ENCODE measurements around the gene MAPK6. TPM values are rescaled to one million over a fixed set of nuclear protein-coding genes. Genes with fewer than 3 reads are reported as not detected.

The MAPK6 gene
- polyA plus RNA-seq, 1 donor (not counting 4 experiments of a cell fraction or from before 2014, with no cell fraction given), result 103 TPM

- H3K4me3 ChIP-seq (ENCODE audit: control insufficient read depth in 2 of 3, extremely low read depth in 1 of 3, insufficient read depth in 2 of 3, low read depth in 1 of 3, low read length in 3 of 3), result no peak overlapping the region
- peaks cover 54% of the 10 kb centered on the region for H3K79me2 ChIP-seq (ENCODE audit: control insufficient read depth, insufficient read depth, low read length)
- H3K27ac ChIP-seq (ENCODE audit: control insufficient read depth, insufficient read depth, low read length), result no peak overlapping the region
- H2AFZ ChIP-seq (ENCODE audit: control insufficient read depth, low read length), result no peak overlapping the region
- no peak overlapping the region for H3K9ac ChIP-seq (ENCODE audit: control insufficient read depth, extremely low read depth, insufficient read depth, low read length)
- dilution Hi-C loops (cut with MboI; ENCODE audit: extremely low pct_ligation_motif_present, low sequenced_read_pairs), result no loop called here
- H3K36me3 ChIP-seq (ENCODE audit: control insufficient read depth in 2 of 2, extremely low read depth in 1 of 2, insufficient read depth in 2 of 2, low read length in 2 of 2), result peaks cover 18 to 45% of the 10 kb centered on the region in 2 experiments
- no peaks in the 10 kb centered on the region for H3K27me3 ChIP-seq (ENCODE audit: control insufficient read depth, extremely low read depth, insufficient read depth, low read length)
- H4K20me1 ChIP-seq (ENCODE audit: control insufficient read depth, extremely low read depth, insufficient read depth, low read length), result peaks cover 3% of the 10 kb centered on the region
- TF ChIP-seq, protein P1, sequence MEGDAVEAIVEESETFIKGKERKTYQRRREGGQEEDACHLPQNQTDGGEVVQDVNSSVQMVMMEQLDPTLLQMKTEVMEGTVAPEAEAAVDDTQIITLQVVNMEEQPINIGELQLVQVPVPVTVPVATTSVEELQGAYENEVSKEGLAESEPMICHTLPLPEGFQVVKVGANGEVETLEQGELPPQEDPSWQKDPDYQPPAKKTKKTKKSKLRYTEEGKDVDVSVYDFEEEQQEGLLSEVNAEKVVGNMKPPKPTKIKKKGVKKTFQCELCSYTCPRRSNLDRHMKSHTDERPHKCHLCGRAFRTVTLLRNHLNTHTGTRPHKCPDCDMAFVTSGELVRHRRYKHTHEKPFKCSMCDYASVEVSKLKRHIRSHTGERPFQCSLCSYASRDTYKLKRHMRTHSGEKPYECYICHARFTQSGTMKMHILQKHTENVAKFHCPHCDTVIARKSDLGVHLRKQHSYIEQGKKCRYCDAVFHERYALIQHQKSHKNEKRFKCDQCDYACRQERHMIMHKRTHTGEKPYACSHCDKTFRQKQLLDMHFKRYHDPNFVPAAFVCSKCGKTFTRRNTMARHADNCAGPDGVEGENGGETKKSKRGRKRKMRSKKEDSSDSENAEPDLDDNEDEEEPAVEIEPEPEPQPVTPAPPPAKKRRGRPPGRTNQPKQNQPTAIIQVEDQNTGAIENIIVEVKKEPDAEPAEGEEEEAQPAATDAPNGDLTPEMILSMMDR (optimal IDR thresholded peaks at IDR 0.05 in 1 of 3, IDR thresholded peaks at IDR 0.05 in 1 of 3, conservative IDR thresholded peaks at IDR 0.05 in 1 of 3; ENCODE audit: extremely low read depth in 1 of 3, insufficient read depth in 2 of 3, low read length in 3 of 3), result no peak
- no peak for TF ChIP-seq EZH2 (IDR thresholded peaks at IDR 0.05; ENCODE audit: low read length)
- DNase-seq (ENCODE audit: low read depth, low spot score) (no peak), FAIRE-seq (no peak)
- H3K4me2 ChIP-seq (ENCODE audit: control insufficient read depth, extremely low read depth, insufficient read depth, low read depth, low read length), result no peak overlapping the region
- H3K4me1 ChIP-seq (ENCODE audit: control insufficient read depth, extremely low read depth, insufficient read depth, low read length), result peaks cover 15% of the 10 kb centered on the region
- no peaks in the 10 kb centered on the region for H3K9me3 ChIP-seq (ENCODE audit: control insufficient read depth, low read depth, low read length)
- H3K9me1 ChIP-seq (ENCODE audit: control insufficient read depth, extremely low read depth, insufficient read depth, low read length), result peaks cover 5% of the 10 kb centered on the region
These were observed 37.0 kb downstream of the MAPK6 start for GRCh38 chr15:52056001-52056400.

DNA sequence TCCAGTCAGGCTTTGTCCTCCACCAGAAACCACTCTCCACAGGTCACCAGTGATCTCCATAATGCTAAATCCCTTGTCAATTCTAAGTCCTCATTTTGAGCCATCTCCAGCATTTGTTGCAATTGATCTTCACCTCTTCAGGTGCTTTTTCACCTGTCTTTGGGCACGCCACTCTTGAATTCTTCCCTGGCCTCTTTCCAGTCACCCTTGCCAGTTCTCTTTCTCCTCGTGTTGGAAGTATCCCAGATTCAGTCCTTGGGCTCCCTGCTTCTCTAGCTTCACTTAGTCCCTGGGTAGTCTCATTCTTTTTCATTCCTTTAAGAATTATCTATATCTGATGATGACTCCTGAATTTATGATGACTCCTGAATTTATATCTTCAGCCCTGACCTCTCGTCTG is 37.5 kb downstream of the MAPK6 start:
- peaks cover 18 to 50% of the 10 kb centered on the region in 2 experiments for H3K36me3 ChIP-seq (ENCODE audit: control insufficient read depth in 2 of 2, extremely low read depth in 1 of 2, insufficient read depth in 2 of 2, low read length in 2 of 2)
- H2AFZ ChIP-seq (ENCODE audit: control insufficient read depth, low read length), result no peak overlapping the region
- no peak overlapping the region for H3K4me3 ChIP-seq (ENCODE audit: control insufficient read depth in 2 of 3, extremely low read depth in 1 of 3, insufficient read depth in 2 of 3, low read depth in 1 of 3, low read length in 3 of 3)
- H3K4me1 ChIP-seq (ENCODE audit: control insufficient read depth, extremely low read depth, insufficient read depth, low read length), result peaks cover 15% of the 10 kb centered on the region
- peaks cover 51% of the 10 kb centered on the region for H3K79me2 ChIP-seq (ENCODE audit: control insufficient read depth, insufficient read depth, low read length)
- H3K9ac ChIP-seq (ENCODE audit: control insufficient read depth, extremely low read depth, insufficient read depth, low read length), result no peak overlapping the region
- dilution Hi-C loops (cut with MboI; ENCODE audit: extremely low pct_ligation_motif_present, low sequenced_read_pairs), result no loop called here
- peaks cover 5% of the 10 kb centered on the region for H3K9me1 ChIP-seq (ENCODE audit: control insufficient read depth, extremely low read depth, insufficient read depth, low read length)
- FAIRE-seq (no peak), DNase-seq (ENCODE audit: low read depth, low spot score) (no peak)
- H3K27ac ChIP-seq (ENCODE audit: control insufficient read depth, insufficient read depth, low read length), result no peak overlapping the region
- no peak overlapping the region for H3K4me2 ChIP-seq (ENCODE audit: control insufficient read depth, extremely low read depth, insufficient read depth, low read depth, low read length)
- no peaks in the 10 kb centered on the region for H3K9me3 ChIP-seq (ENCODE audit: control insufficient read depth, low read depth, low read length)
- TF ChIP-seq, protein P1 (optimal IDR thresholded peaks at IDR 0.05 in 1 of 3, IDR thresholded peaks at IDR 0.05 in 1 of 3, conservative IDR thresholded peaks at IDR 0.05 in 1 of 3; ENCODE audit: extremely low read depth in 1 of 3, insufficient read depth in 2 of 3, low read length in 3 of 3), result no peak
- TF ChIP-seq EZH2 (IDR thresholded peaks at IDR 0.05; ENCODE audit: low read length), result no peak
- H4K20me1 ChIP-seq (ENCODE audit: control insufficient read depth, extremely low read depth, insufficient read depth, low read length), result peaks cover 3% of the 10 kb centered on the region
- no peaks in the 10 kb centered on the region for H3K27me3 ChIP-seq (ENCODE audit: control insufficient read depth, extremely low read depth, insufficient read depth, low read length)
